ENCODE results near the gene ADGRG2. TPM values are rescaled to one million over a fixed set of nuclear protein-coding genes. Genes with fewer than 3 reads are reported as not detected.
A peak's percentile ranks its signal among the peaks of the same experiment; 100 is the strongest.

Gene ADGRG2
- not detected in 2 replicates for total RNA-seq

DNA sequence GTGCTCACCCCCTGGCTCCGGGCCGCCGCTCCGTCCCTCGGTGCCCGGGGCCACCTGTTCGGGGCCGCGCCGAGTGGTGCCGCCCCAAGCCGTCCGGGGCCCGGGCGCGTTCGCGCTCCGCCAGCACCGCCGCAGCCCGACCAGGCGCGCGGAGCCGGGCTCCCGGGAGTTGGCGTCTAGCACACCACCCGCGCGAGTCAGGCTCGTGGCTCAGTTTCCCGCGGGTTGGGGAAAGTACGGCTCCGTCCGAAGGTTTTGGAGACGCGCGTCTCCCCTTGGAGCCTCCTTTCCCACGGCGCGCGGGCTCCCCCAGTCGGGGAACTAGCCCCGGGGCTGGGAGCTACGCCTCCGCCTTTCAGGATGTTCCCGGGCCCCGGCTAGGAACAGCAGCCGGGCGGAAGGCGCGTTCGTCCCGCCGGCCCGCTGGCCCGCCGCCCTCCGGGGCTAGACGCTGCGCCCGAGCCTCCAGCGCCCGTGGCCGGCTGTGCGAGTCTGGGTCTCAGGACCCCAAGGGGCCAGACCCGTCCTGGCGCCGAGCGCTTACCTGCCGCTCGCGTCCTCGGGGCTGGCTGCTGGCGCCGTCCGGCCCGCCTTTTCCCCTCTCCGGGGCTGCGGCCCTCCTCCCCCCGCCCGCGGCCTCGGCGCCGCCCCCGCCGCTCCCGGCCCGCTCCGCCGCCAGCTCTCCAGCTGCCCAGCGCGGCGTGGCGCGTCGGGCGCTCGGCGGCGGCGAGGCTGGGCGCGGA, at the start of gene ADGRG2:
Gene ADGRG2, minus strand, starts transcription at position 571 of the 743 bp plus-strand sequence. CDS start 53,634 bp downstream, outside the sequence.
- peak; percentile 12 for DNase-seq

- DNase-seq = no peak
Measured at GRCh38 chrX:19168609-19169008, 46.3 kb upstream of the ADGRG2 start.

DNA sequence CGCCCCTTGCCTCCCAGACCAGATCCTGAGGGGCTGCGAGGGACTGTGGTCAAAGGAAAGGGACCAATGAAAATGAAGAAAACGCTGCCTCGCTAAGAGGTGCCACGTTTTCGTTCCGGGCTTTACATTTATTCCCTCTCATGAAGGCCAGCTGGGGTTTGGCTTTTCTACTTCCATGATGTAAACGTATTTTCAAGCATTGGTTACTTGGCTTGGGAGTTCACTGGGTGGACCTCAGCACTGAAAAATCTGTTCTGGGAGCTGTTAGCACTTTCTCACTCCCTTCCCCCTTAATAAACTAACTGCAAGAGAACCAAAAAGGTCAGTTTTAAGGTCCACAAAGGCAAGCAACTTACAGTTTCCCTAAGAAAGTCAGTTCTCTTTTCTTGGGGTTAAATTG, 40.6 kb upstream of the ADGRG2 start:
- DNase-seq = no peak

DNA sequence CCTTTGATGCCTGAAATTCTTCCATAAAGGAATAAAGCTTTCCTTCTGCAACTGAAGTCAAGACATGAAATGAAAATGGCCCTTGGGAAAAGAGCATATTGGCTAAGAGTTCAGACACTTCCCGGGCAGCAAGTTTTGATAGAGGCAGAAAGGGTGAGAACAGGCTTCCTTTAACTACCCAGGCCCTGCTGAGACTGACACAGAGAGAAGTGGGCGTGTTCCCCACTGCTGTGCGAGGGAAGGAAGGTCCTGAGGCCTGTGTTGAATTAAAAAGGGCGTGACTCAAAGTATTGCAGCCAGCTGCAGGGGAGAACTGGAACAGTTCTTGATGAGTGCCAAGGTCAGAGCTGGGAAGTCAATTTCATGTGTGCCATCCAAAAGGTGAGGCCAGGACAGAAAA, 33.9 kb upstream of the ADGRG2 start:
- DNase-seq = no peak

- no peak for DNase-seq
Measured at GRCh38 chrX:19152762-19153161, 30.5 kb upstream of the ADGRG2 start.

GRCh38 chrX:19137067-19137466, 14.8 kb upstream of the ADGRG2 start:
- DNase-seq = no peak

GRCh38 chrX:19133784-19134183, 11.5 kb upstream of the ADGRG2 start:
- no peak for DNase-seq

DNA sequence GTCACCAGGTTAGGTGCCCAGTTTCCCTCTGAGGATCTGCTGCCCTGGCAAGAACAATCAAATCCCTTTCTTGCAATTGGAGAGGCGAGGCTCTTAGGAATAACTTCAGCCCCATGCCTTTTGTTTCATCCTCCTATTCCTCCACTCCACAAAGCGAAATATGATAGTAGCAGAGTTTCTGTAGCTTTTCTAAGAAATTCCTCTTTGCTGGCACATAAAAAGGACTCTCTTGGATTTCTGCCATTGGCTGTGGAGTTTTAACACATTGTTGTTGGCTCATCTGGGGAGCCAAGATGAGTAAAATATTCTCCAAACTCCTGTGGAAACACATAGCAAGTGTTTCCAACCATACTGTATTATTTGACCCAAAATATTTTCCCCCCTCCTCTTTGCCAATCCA, 11.0 kb upstream of the ADGRG2 start:
- no peak for DNase-seq

- no peak for DNase-seq
Measured at GRCh38 chrX:19130628-19131027, 8.4 kb upstream of the ADGRG2 start.

DNA sequence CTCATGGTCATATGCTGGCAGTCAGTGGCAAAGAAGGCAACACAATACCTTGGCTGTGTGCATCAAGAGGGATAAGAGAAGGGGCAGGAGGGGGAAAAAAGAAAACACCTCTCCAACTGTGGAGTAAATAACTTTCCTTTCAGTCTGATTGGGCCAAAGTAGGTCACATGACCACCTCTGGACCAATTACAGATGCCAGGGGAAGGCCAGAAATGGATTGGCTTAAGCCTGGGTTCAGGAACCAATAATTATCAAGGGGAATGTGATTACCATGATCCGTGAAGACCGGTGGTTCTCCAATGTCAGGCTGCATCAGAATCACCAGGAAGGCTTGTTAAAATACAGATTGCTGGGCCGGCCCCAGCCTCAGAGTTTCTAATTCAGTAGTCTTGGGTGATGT, 7.4 kb upstream of the ADGRG2 start:
- no peak for DNase-seq

- DNase-seq = peak; percentile 18
Measured at GRCh38 chrX:19127649-19128168, 5.4 kb upstream of the ADGRG2 start.

DNA sequence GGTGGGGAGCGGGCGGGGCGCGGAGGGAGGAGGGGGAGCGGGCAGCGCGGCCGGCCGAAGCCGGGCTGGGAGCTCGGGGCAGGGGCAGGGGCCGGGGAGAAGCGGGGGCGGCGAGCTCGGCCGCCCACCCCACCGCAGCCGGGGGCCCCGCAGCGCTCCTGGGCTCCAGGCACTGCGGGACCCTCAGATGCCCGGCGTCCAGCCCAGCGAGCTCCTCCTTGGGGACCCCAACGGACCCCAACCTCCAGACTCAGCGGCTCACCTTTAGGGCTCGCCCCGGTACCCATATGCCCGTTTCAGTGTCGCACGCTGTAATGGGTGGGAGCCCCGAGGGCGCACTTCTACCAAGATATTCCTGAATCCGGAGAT, 357 bp upstream of the ADGRG2 start:
- DNase-seq = no peak

DNA sequence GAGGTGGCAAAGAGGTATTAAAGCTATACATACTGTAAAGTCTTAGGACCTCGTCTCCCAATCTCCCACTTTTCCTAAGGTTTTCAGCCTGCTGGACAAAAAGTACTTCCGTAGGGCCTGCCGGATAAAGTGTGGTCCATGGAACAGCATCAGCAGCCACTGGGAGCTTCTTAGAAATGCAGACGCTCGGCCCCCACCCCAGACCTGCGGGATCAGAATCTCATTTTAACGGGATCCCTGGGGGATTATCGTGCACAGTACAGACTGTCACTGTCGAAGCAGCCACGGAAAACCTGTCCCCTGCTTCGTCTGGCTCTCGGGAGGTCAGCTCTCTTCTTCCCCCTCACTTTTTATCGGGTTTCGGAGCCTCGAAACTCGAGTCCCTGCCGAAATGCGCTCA, 802 bp downstream of the ADGRG2 start:
- no peak for DNase-seq

DNA sequence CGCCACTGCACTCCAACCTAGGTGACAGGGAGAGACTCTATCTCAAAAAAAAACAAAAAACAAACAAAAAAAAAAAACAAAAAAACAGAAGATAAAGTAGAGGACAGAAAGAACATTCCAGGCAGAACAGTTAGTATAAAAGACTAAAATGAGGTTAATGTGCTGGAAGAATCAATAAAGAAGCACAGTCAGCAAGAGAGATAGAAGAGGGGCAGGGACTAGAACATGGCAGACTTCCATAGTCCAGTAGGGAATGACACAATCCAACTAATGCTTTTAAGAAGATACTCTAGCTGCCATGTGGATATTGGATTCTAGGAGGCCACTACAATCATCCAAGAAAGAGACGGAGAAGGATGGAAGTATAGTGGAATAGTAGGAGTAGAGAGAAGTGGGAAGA, 11.6 kb downstream of the ADGRG2 start:
- DNase-seq = no peak

DNA sequence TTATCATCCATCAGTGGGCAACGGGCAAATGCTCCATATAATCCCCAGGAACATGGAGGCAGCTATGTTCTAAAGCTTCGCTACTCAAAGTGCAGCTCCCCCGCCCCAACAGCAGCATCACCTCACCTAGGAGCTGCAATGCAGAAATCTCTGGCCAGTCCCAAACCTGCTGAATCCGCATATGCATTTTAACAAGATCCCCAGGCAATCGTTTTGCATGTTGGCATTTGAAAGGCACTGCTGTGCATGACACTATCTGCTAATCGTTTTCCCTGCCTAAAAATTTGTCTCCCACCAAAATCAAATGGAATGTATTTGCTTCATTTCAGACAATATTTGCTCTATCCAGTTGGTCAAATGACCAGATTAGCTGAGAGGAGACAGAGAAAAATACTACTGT, 15.2 kb downstream of the ADGRG2 start:
- no peak for DNase-seq

DNA sequence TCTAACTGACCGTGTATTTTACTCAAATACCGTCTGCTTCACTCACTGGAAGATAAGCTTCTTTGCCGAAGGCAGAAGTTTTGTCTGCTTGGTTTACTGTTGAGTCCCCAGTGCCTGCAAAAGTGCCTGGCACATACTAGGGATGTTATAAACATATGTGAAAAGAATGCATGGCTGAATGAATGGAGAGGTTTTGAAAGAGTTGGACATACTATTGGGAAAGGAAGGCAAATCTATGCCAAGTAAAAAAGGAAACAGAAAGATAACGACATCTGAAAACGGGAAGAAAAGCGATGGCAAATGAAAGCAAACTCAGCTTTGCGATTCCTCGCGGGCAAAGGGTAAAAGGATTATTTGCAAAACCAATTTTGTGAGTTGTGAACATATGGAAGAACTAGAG, 21.7 kb downstream of the ADGRG2 start:
- DNase-seq = no peak

DNA sequence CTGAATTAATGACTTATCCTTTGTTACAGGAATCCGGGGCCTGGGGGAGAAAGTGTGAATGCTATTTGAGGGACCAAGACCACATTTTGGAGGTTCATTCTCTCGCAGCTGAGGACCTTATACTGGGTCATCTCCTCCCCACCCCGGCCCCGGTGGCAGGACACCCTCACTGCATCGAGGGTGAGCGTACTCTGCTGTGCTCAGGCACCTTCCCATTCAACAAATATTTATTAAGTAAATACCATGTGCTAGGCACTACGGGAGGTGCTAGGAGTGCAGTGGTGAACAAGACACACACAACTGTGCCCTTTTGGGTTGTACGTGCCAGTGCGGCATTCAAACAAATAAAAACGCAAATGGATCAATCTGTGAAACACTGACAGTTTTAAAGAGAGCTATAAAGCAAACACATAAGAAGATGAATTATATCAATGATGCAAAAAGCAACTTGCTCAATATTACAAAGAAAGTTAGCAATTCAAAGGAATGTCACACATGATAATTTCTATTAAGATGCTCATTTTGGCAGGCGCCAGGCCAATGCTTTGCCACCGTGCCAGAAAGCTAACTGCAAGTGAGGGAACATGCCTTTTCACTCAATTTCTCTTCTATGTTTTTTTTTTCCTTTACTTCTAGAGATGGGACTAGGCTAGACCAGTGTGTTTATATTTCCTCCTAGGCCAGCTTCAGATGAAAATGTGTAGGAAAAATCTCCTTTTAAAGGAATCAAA, 24.6 kb downstream of the ADGRG2 start:
- DNase-seq = no peak

DNA sequence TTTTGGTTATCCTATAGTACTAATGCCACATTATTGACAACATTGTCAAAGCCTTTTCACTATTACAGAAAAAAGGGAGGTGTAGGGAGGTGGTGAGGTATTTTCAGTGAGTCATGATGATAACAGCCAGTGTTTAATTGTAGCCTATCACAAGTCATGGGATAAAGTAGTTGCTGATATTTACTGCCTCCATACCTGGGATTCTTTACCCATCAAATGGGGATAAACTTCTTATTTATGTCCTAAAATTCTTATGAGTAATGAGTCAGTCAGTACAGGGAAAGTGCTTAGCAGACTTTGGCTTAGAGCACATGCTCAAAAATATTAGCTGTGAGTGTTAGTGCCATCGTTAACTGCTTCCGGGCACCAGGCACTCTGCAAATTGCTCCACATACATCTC, 25.7 kb downstream of the ADGRG2 start:
- DNase-seq = no peak

DNA sequence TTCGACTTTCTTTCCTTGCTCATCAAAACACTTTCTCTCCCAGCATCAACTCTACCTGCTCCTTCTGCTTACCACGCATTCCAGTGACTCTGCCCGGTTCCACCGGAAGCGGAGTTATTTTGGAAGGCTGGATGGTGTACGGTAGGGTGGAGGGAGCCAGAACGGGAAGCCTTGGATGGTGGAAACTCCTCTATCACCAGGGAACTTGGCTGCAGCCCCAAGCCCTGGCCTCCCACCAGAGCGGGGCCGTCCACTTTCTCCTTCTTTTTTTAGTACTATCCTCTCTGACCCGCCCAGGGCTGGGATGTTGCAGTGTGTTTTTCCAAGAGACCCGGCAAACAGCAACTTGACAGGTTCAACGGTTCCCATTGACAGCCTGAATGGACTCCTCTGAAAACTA, 27.6 kb downstream of the ADGRG2 start:
- no peak for DNase-seq

- no peak for DNase-seq
Measured at GRCh38 chrX:19091596-19091995, 30.7 kb downstream of the ADGRG2 start.

DNA sequence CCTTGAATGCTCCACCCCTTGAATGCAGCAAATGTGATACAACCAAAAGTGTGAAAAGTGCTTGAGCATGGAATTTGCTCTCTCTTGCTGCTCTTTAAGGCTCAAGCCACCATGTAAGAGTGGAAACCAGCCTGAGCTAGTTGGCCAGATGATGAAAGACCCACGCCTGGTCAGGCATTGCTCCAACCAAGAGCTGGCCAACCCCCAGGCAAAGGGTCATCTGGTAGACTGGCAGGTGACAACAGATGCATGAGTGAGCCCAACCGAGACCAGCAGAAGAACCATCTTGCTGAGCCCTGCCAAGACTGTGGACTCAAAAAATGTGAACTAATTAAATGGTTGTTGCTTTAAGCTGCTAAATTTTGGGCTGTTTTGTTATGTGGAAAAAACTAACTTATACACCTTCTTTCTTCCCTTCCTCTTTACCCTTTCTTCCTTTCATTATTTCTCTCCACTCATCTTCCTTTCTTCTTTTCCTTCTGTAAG, 32.7 kb downstream of the ADGRG2 start:
- no peak for DNase-seq

GRCh38 chrX:19086102-19086772, 36.0 kb downstream of the ADGRG2 start:
- DNase-seq = no peak

DNA sequence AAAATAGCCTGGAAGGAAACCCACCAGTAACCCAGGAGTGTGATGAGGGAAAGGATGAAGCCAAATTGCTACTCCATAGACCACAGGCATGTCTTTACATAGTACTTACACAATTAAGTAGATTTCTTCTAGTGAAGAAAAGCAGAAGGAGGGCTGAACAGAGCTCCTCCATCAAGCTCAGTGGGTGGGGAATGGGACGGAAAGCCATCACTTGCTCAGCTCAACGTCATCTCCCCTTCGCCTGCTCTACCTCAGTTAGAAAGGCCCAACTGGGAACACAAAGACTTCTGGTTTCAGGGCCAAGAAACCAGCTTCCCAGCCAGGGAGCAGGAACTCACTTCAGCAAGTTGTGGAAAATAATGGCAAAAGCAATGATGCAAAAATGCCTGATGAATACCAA, 36.6 kb downstream of the ADGRG2 start:
- DNase-seq = no peak
